Measurements from ENCODE around the gene CPSF7.

The CPSF7 gene

DNA sequence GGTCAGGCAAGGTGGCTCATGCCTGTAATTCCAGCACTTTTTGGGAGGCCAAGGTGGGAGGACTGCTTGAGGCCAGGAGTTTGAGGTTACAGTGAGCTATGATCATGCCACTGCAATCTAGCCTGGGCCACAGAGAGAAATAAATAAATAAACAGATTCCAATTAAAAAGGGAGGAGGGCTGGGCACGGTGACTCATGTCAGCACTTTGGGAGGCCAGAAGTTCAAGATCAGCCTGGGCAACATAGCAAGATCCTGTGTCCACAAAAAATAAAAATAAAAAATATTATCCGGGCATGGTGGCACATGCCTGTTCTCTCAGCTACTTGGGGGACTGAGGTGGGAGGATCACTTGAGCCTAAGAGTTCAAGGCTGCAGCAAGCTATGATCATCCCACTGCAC, 75.6 kb downstream of the CPSF7 start:
- TF ChIP-seq, protein P1, sequence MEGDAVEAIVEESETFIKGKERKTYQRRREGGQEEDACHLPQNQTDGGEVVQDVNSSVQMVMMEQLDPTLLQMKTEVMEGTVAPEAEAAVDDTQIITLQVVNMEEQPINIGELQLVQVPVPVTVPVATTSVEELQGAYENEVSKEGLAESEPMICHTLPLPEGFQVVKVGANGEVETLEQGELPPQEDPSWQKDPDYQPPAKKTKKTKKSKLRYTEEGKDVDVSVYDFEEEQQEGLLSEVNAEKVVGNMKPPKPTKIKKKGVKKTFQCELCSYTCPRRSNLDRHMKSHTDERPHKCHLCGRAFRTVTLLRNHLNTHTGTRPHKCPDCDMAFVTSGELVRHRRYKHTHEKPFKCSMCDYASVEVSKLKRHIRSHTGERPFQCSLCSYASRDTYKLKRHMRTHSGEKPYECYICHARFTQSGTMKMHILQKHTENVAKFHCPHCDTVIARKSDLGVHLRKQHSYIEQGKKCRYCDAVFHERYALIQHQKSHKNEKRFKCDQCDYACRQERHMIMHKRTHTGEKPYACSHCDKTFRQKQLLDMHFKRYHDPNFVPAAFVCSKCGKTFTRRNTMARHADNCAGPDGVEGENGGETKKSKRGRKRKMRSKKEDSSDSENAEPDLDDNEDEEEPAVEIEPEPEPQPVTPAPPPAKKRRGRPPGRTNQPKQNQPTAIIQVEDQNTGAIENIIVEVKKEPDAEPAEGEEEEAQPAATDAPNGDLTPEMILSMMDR (IDR thresholded peaks at IDR 0.05; ENCODE audit: low read depth, low read length), result no peak
- no peak for DNase-seq (ENCODE audit: extremely low read depth, low read depth)

DNA sequence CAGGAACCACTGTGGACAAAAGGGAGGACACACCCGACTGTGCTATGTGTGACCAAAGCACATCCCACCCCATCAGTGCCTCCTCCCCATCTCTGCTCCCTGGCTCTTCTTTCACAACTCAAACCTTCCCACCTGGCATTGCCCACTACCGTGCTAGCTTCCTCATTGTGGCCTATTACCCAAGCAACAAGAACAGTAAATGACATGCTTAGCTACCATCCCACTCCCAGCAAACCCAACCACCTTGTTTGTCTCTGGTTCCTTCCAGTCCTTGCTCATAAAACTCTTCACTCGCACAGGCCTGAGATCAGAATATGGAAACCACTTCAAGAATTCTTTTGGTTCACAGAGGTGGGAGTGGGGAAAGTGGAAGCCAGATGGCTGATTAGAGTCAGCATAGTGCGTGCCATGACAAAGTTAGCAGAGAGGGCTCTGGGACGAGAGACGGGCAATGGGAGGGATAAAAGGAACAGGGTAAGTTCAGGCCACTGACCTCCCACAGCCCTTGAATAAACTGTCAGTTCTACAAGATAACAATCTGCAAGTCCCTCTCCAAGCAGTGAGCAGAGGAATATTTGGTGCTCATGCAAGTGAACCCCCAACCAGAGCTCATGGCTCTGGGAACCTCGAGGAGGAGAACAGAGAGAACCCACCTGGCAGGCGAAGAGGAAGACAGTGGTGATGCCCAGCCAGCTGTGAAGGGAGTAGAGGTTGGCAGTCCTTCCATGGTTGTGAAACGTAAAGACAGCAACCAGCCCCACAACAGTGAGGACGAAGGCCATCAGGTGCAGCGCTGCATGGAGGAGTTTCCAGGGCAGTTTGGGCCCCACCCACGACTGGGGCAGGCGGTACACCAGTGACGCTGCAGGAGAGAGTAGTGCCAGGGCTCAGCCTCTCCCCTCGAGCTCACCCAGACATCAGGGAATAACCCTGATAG, 76.4 kb downstream of the CPSF7 start:
- no peak for DNase-seq (ENCODE audit: extremely low read depth, low read depth)
- TF ChIP-seq, protein P1 (IDR thresholded peaks at IDR 0.05; ENCODE audit: low read depth, low read length), result no peak

Data from AG09319 (cell line).